AG04450 (cell line): Measurements from ENCODE around the gene PLXNA2. TPM values are rescaled to one million over a fixed set of nuclear protein-coding genes. Genes with fewer than 3 reads are reported as not detected.

Source experiments
- CTCF ChIA-PET: fragments of 300-600, 350-600 bp; formaldehyde crosslinking; extraction: SDS; loops from one replicate; lab custom pipeline; 2022; ENCODE audit warnings: antibody characterized with exemption, inconsistent platforms; lab: Charles Lee
- POLR2A ChIA-PET: fragments of 350-600 bp; formaldehyde crosslinking; extraction: SDS; loops from one replicate; lab custom pipeline; 2021; ENCODE audit warnings: antibody characterized with exemption, inconsistent platforms; lab: Yijun Ruan, JAX
- DNase-seq: peaks from one replicate; pipeline ENCODE4 v3.0.0-alpha.2; 2011; ENCODE audit warnings: low read depth, low spot score
- H3K27ac ChIP-seq: one replicate; pipeline ENCODE4 v1.5.1; 2012; ENCODE audit warnings: low read depth, low read length, control low read depth
- H3K27me3 ChIP-seq: one replicate; pipeline ENCODE4 v1.6.0; 2012; ENCODE audit warnings: low read length; ENCODE audit not compliant: control insufficient read depth, insufficient read depth
- H3K4me3 ChIP-seq: 2 replicates; pipeline ENCODE4 v1.5.1; 2011; ENCODE audit warnings: mild to moderate bottlenecking, low read depth, low read length, control low read depth
- H3K9me3 ChIP-seq: 2 replicates; pipeline ENCODE4 v1.5.1; 2012; ENCODE audit warnings: low read length; ENCODE audit not compliant: control insufficient read depth, insufficient read depth
- CTCF ChIP-seq: IDR thresholded peaks from 2 replicates; pipeline ENCODE4 v1.5.1; 2011; ENCODE audit warnings: low read depth, low read length, control low read depth, inconsistent platforms
- polyA plus RNA-seq: library from polyadenylated mRNA; depleted of rRNA; stranded (reverse); fragments of >200 nt; gene quantifications from 2 replicates; pipeline ENCODE4 v1.2.3, GENCODE V29; 2011

PLXNA2 gene
- polyA plus RNA-seq, 1 experiment, result 0.10 TPM

- Histone ChIP-seq H3K4me3 (no peak overlapping the region), H3K9me3 (no peaks in the 10 kb centered on the region), H3K27ac (no peak overlapping the region), H3K27me3 (no peaks in the 10 kb centered on the region)
- TF ChIP-seq CTCF, result no peak
- DNase-seq, result no peak
- POLR2A ChIA-PET, result no interaction called here
- CTCF ChIA-PET, result interaction anchor here (0.8 to 1.4 kb wide), 2 partner anchors 52 to 61 kb away, joined by 3 read pairs; no protein-coding TSS in a partner anchor
These were observed 51.2 kb downstream of the PLXNA2 start for GRCh38 chr1:208192995-208193394.

- CTCF ChIA-PET, result no interaction called here
- POLR2A ChIA-PET, result no interaction called here
- TF ChIP-seq CTCF, result no peak
- DNase-seq, result no peak
- H3K4me3 ChIP-seq, result no peak overlapping the region
- H3K27ac ChIP-seq, result no peak overlapping the region
- H3K27me3 ChIP-seq, result no peaks in the 10 kb centered on the region
- H3K9me3 ChIP-seq, result no peaks in the 10 kb centered on the region
These were observed 53.4 kb downstream of the PLXNA2 start for GRCh38 chr1:208190784-208191183.

- H3K4me3 ChIP-seq, result no peak overlapping the region
- no peak overlapping the region for H3K27ac ChIP-seq
- no peak for DNase-seq
- TF ChIP-seq CTCF, result no peak
- no peaks in the 10 kb centered on the region for H3K27me3 ChIP-seq
- H3K9me3 ChIP-seq, result no peaks in the 10 kb centered on the region
- POLR2A ChIA-PET, result no interaction called here
- CTCF ChIA-PET, result interaction anchor here (0.5 kb wide), 1 partner anchor 31 kb away, joined by 3 read pairs; no protein-coding TSS in a partner anchor
These were observed 54.5 kb downstream of the PLXNA2 start for GRCh38 chr1:208189716-208190115.

DNA sequence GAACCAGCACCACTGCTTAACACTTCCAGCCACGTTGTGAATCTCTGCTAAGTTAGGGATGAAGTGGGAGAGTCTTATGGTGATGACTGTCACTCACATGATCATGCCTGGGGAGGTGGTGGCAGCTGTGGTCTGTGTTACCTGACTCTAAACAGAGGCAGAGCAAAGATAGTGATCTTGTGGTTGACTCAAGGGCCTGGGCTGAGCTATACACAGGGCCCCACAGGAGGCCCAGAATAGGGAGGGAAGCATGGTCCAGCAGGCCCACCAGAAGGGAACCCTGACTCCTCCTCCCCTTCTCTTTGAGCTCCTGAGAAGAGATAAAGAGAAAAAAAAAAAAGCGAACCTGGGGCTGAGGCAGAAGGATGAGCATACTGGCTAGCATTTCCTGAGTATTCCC, 55.0 kb downstream of the PLXNA2 start:
- no peak for TF ChIP-seq CTCF
- ChIA-PET CTCF (interaction anchor here (2.4 kb wide), 1 partner anchor 57 kb away, joined by 8 read pairs; no protein-coding TSS in a partner anchor), POLR2A (interaction anchor here (0.7 kb wide), 1 partner anchor 145 kb away, joined by 4 read pairs; no protein-coding TSS in a partner anchor)
- Histone ChIP-seq H3K4me3 (no peak overlapping the region), H3K27me3 (no peaks in the 10 kb centered on the region), H3K27ac (no peak overlapping the region), H3K9me3 (no peaks in the 10 kb centered on the region)
- DNase-seq, result no peak

- POLR2A ChIA-PET, result interaction anchor here (0.7 kb wide), 1 partner anchor 144 kb away, joined by 4 read pairs; no protein-coding TSS in a partner anchor
- TF ChIP-seq CTCF, result no peak
- DNase-seq, result no peak
- no peaks in the 10 kb centered on the region for H3K27me3 ChIP-seq
- CTCF ChIA-PET, result interaction anchor here (2.4 kb wide), 1 partner anchor 57 kb away, joined by 8 read pairs; no protein-coding TSS in a partner anchor
- no peak overlapping the region for H3K27ac ChIP-seq
- no peaks in the 10 kb centered on the region for H3K9me3 ChIP-seq
- H3K4me3 ChIP-seq, result no peak overlapping the region
These were observed 55.6 kb downstream of the PLXNA2 start for GRCh38 chr1:208188607-208189006.
